Stimulated activated naive CD8-positive, alpha-beta T cell treated with anti-CD3 and anti-CD28 coated beads, Interleukin-15, Interleukin-2, amounts not matched to agents 100 U/mL and 50 U/mL, for 24 hours (primary cell): ENCODE data around the gene C5orf46.

Experiments
- ATAC-seq: fragments of 150-1000 bp; cut with Tn5 transposase; one replicate; pipeline ENCODE4 v1.10.0; 2021
- DNase-seq: peaks from one replicate; pipeline ENCODE4 v3.0.0; 2021

C5orf46 gene

GRCh38 chr5:147857302-147858129, 48.8 kb downstream of the C5orf46 start:
- peak; percentile 47 for DNase-seq
- peak; percentile 43 for ATAC-seq

DNA sequence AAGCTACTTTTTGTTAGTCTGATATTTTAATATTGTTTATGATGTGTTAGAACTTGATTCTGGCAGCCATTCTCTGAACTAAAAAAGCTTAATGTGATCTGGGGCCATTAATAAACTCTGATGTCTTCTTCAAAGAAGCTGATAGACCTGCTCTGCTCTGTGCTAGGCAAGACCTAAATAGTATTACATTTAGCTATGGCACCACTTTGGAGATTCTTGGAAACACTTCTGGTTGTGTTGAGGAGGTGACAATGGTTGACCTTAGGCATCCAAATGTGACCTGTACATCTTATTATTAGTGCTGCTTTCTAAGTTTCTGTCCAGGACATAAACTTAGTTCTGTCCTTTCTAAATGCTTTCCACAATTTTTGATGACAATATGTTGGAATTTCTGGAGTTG, 49.5 kb downstream of the C5orf46 start:
- ATAC-seq (no peak), DNase-seq (no peak)

- ATAC-seq (no peak), DNase-seq (no peak)
These were observed 50.6 kb downstream of the C5orf46 start for GRCh38 chr5:147855774-147856069.

DNA sequence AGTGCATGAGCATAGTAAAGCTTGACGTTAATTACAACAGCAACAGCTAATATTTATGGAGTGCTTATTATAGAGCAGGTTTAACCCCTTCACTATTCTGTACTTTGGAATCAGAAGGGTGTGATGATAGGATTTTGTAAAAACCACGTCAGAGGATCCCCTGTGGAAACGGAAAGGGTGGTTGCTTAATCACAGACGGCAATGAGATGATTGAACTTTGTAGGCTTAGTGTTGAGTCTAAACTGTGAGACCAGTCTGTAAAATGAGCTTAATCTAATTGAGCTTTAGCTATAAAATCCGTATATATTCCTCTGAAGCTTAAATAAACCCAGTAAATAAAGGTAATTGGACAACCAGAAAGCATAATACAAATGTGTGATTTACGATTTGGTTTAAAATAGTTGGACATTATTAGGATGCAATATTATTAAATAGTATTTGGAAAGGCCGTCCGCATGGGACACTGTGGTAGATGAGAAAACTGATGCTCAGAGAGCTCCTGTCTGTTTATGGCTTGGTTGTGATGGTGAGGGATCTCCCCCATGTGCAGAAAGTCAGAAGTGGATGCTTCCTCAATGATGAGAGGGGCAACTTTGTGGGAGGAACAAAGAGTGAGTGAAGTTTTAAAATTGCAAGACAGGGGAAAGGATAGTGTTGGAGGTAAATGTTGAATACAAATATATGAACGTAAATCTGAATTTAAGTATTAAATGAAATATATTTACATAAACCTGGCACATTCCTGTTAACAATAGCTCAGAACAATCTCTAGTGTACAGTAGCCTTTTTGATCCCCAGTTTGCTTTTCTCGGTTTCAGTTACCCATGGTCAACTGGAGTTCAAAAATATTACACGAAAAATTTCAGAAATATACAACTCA, 51.2 kb downstream of the C5orf46 start:
- DNase-seq = no peak
- ATAC-seq = no peak

GRCh38 chr5:147854331-147854730, 52.0 kb downstream of the C5orf46 start:
- ATAC-seq = no peak

DNA sequence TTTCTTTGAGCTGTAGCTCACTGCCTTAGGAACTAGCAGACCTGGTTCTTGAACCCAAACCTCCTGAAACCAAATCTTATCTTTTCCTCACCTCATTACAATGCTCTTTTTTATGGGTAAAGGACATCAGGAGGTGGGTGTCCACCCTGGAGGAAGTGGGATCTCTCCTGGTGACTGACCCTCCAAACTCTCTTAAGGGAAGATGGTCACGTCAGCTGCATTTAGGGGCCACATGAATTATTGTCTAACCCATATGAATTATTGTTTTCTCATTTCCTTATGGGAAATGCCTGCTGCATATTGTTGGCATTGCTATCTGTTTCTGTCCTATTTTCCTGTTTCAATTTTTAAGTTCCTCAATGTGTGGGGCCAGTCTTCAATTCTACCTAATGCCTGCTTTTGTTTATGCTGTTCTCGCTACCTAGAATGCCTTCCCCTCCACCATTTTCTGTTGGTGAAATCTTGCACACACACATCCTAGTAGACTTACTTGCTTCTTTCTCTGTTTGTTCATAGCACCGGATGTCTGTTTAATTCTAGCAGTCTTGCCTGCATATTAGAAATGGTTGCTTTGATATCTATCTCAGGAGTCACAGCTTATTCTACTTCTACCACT, 52.9 kb downstream of the C5orf46 start:
- DNase-seq (no peak), ATAC-seq (no peak)

More at GRCh38 chr5:147854331-147854730, 52.0 kb downstream of the C5orf46 start:
- DNase-seq = no peak

GRCh38 chr5:147852365-147852764, 54.0 kb downstream of the C5orf46 start:
- no peak for DNase-seq
- ATAC-seq = no peak

DNA sequence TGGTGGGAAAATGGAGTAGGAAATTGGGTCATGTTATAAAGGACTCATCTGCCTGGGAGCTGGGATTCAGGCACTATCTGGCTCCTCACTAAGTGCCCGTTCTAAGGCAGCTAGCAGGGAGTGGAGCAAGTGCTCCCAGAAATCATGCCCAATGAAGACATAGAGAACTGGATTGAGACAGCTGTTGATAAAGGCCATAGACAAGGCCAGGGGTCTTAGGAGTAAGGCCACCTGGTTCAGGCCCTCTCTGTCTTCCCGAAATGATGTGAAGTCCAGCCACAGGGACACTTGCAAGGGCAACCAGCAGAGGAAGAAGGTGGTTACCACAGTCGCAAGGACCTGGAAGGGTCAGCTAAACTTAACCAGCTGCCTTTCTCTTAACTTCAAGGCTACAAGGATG, 54.8 kb downstream of the C5orf46 start:
- DNase-seq = no peak
- ATAC-seq = no peak

DNA sequence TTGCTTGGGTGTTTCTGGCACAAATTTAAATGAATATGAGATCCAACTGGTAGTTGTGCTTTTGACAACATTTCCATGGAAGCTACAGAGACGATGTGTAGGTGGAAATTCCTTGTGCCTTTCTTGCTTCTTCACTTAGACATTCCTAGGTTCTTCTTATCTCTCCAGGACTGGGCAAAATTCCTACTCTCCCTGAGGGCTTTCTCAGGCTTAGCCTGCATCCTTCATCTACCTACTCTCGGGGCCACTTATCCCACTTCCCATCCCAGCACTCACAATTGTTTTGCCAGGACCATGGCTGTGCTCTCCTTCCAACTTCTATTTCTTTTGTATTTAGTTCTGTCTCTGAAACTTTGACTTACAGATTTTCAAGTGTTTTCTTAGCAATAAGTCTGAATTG, 57.1 kb downstream of the C5orf46 start:
- DNase-seq = no peak
- ATAC-seq = no peak

DNA sequence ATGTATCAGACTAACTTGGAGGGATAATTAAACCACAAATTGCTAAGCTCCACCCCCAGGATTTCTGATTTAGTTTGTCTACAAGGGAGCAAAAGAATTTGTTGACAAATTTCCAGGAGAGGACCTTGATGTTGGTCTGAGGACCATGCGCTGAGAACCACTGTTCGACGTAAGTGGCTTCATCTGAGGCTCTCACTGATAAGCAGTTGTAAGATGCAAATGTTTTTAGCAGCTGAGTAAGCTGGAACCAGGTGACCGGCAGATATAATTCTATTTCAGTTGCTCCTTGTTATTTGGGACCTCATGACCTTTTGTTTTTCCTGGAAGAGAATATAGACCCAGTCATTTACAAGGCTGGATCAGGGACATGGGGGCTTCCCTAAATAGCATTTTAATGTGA, 60.7 kb downstream of the C5orf46 start:
- no peak for ATAC-seq
- no peak for DNase-seq

DNA sequence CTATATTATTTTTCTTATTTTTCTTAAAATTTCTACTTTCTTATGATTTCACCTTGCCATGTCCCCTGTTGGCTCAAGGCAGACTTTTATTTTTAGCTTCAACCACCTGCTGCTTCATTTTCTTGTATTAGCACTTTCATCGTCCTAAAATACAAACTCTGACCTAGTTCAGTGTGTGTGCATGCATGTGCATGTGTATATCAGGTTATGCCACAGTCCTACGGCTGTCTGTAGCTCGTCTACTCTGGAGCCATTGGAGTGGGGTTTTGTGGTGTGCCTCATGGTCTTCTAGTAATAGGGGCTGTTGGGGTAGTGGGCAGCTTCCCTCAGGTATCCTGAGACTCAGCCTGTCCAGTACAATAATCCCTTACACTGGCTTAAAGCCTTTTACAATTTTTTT, 61.5 kb downstream of the C5orf46 start:
- ATAC-seq = no peak
- no peak for DNase-seq

DNA sequence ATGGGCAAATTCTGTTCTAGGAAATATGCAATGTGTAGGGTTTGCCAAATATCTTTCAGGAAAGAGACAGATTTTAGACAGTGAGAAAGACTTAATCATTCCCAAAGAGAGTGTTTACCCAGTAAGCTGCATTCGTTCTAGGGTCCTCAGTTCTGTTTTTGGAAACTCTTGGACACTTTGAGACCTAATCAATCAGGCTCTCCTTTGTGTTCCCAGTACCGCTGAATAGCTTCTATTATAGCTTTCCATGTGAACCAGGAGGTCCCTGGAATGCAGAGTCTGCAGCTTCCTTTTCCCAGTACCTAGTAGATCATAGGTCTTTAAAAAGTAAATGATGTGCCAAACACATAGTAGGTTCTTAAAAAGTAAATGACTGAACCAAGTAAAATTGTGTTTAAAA, 63.5 kb downstream of the C5orf46 start:
- DNase-seq (no peak), ATAC-seq (no peak)
